Lower lobe of right lung (tissue), 2 donors: ENCODE results near the gene SLIT1. TPM values are rescaled to one million over a fixed set of nuclear protein-coding genes. Genes with fewer than 3 reads are reported as not detected.

Experiments used
- ATAC-seq, 2 donors: fragments of 200-7000 bp; cut with Tn5 transposase; one replicate each; pipeline ENCODE4 v1.9.1; 2020 to 2022; ENCODE audit warnings: mild to moderate bottlenecking in 2 of 2, moderate library complexity in 2 of 2
- DNase-seq: peaks from one replicate; pipeline ENCODE4 v3.0.0-alpha.2; 2020
- H3K27ac ChIP-seq: fragments of 200-600 bp; one replicate; pipeline ENCODE4 v1.8.0; 2022
- H3K27me3 ChIP-seq: fragments of 200-600 bp; one replicate; pipeline ENCODE4 v1.8.0; 2022; ENCODE audit warnings: low read depth
- H3K36me3 ChIP-seq: fragments of 200-600 bp; one replicate; pipeline ENCODE4 v1.8.0; 2022; ENCODE audit warnings: mild to moderate bottlenecking
- H3K4me1 ChIP-seq: fragments of 200-600 bp; one replicate; pipeline ENCODE4 v1.8.0; 2022
- H3K4me3 ChIP-seq: fragments of 200-600 bp; one replicate; pipeline ENCODE4 v1.8.0; 2022; ENCODE audit warnings: mild to moderate bottlenecking
- H3K9me3 ChIP-seq: fragments of 200-600 bp; one replicate; pipeline ENCODE4 v1.8.0; 2022
- intact Hi-C: fragments of 100-400 bp; cut with DNase I; formaldehyde crosslinking; loops from one replicate; pipeline ENCODE4 v1.11.0; 2022
- total RNA-seq: library from RNA; stranded (reverse); fragmentation: NEBNext Ultra II Directional; extraction: Animal tissue kit (Norgen Biotek cat#: 25700); gene quantifications from one replicate; pipeline ENCODE4 v1.2.1, GENCODE V29; 2021
- TF ChIP-seq, protein P1 (sequence below): fragments of 200-600 bp; IDR thresholded peaks from one replicate; pipeline ENCODE4 v1.8.0; 2022; ENCODE audit warnings: antibody characterized with exemption, mild to moderate bottlenecking
- donor health status: DM: no; HTN: yes; CAD: no; lungs with severe emphysema.

The SLIT1 gene
- total RNA-seq, 1 donor from 2014 or later: 0.41 TPM

DNA sequence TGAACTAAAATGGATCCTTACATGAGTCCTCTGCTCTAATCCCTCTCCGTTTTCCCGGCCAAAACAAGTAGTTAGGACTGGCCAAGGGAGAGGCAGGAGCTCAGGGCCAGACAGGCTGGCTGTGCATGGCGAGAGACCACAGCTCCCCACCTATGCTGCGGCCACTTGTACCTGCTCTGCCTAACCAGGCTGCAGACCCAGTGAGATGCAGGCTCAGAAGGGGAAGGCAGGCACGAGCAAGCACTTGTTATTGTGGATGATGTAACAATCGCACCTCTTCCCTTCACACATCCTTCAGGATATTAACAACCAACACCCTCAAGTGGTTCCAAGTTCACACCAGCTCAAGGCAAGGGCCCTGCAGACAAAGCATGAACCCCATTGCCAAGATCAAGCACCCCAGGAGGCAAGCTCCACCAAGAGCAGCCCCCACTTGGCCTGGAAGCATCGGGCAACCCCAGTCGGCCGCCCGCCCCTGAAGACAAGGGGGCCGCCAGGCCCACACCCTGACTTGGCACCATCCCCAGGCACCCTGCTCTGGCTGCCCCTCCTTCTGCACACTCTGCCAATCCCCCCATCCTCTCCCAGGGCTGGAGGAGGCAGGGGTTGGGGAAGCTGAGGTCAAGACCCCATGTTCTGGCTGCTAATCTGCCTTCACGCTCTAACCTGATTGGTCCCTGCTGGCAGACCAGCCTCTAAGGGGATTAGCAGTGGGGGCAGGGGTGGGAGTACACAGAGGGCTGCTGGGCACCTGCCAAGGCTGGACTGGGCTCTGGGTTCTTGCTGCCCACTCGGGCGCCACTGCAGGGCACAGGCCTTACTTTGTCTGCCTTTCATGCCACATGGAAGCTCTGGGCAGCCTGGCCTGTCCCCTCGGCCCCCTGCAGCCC lies 111.3 kb downstream of the SLIT1 start:
- H3K9me3 ChIP-seq: peaks cover 4% of the 10 kb centered on the region

GRCh38 chr10:97072851-97073665 lies 112.7 kb downstream of the SLIT1 start:
- TF ChIP-seq, protein P1, sequence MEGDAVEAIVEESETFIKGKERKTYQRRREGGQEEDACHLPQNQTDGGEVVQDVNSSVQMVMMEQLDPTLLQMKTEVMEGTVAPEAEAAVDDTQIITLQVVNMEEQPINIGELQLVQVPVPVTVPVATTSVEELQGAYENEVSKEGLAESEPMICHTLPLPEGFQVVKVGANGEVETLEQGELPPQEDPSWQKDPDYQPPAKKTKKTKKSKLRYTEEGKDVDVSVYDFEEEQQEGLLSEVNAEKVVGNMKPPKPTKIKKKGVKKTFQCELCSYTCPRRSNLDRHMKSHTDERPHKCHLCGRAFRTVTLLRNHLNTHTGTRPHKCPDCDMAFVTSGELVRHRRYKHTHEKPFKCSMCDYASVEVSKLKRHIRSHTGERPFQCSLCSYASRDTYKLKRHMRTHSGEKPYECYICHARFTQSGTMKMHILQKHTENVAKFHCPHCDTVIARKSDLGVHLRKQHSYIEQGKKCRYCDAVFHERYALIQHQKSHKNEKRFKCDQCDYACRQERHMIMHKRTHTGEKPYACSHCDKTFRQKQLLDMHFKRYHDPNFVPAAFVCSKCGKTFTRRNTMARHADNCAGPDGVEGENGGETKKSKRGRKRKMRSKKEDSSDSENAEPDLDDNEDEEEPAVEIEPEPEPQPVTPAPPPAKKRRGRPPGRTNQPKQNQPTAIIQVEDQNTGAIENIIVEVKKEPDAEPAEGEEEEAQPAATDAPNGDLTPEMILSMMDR: peak; percentile 92
- no peaks in the 10 kb centered on the region for H3K36me3 ChIP-seq
- peaks cover 4% of the 10 kb centered on the region for H3K9me3 ChIP-seq
- intact Hi-C loops: loop anchor here (10.0 kb wide), 1 partner anchor 122 kb away; no protein-coding TSS in a partner anchor
- ATAC-seq: peak; percentile 67 to 84
- peaks cover 25% of the 10 kb centered on the region for H3K27me3 ChIP-seq
- H3K4me1 ChIP-seq: no peaks in the 10 kb centered on the region
- no peak overlapping the region for H3K4me3 ChIP-seq
- DNase-seq: peak; percentile 80
- no peak overlapping the region for H3K27ac ChIP-seq

More for the DNA sequence above, 111.3 kb downstream of the SLIT1 start:
- intact Hi-C loops: loop anchor here (10.0 kb wide), 1 partner anchor 120 kb away; no protein-coding TSS in a partner anchor
- DNase-seq: no peak
- Histone ChIP-seq H3K36me3 (no peaks in the 10 kb centered on the region), H3K27ac (no peak overlapping the region), H3K4me1 (no peaks in the 10 kb centered on the region), H3K27me3 (peaks cover 25% of the 10 kb centered on the region), H3K4me3 (no peak overlapping the region)
- ATAC-seq: no peak
- TF ChIP-seq, protein P1: no peak

- Histone ChIP-seq H3K9me3 (peaks cover 4% of the 10 kb centered on the region), H3K4me1 (no peaks in the 10 kb centered on the region), H3K27ac (no peak overlapping the region), H3K36me3 (no peaks in the 10 kb centered on the region), H3K4me3 (no peak overlapping the region), H3K27me3 (peaks cover 25% of the 10 kb centered on the region)
- TF ChIP-seq, protein P1: no peak
- intact Hi-C loops: loop anchor here (10.0 kb wide), 1 partner anchor 123 kb away; no protein-coding TSS in a partner anchor
- ATAC-seq (no peak), DNase-seq (no peak)
These were observed 114.3 kb downstream of the SLIT1 start for GRCh38 chr10:97071496-97071895.

- Histone ChIP-seq H3K9me3 (peaks cover 4% of the 10 kb centered on the region), H3K27ac (no peak overlapping the region), H3K36me3 (no peaks in the 10 kb centered on the region), H3K4me1 (no peaks in the 10 kb centered on the region), H3K4me3 (no peak overlapping the region), H3K27me3 (peaks cover 25% of the 10 kb centered on the region)
- TF ChIP-seq, protein P1: no peak
- intact Hi-C loops: loop anchor here (10.0 kb wide), 1 partner anchor 125 kb away; no protein-coding TSS in a partner anchor
- DNase-seq (no peak), ATAC-seq (peak in 1 of 2 donors; percentile 27)
These were observed 116.0 kb downstream of the SLIT1 start for GRCh38 chr10:97069576-97070362.

DNA sequence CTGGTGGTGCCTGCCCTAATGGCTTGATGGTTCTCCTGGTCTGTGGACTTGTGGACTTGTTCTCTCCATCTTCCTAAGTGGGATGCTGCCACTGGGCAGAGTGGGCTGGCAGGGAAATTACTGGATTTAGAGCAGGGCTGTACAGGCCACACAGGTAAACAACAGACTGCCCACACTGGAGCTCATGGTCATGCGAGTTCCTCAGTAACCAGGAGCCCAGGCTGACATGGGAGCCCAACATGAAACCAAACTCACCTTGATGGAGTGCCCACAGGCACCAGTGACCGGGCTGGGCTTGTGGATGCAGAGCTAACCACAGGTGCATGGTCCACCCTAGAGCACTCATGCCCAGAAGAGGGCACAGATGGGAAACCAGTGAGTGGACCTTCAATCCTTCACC lies 116.7 kb downstream of the SLIT1 start:
- Histone ChIP-seq H3K9me3 (peaks cover 4% of the 10 kb centered on the region), H3K4me1 (no peaks in the 10 kb centered on the region), H3K4me3 (no peak overlapping the region), H3K36me3 (no peaks in the 10 kb centered on the region), H3K27ac (no peak overlapping the region), H3K27me3 (peaks cover 24% of the 10 kb centered on the region)
- TF ChIP-seq, protein P1: no peak
- intact Hi-C loops: no loop called here
- ATAC-seq: no peak
- DNase-seq: no peak
